ENCODE results near the gene SLC35F1.

The SLC35F1 gene

DNA sequence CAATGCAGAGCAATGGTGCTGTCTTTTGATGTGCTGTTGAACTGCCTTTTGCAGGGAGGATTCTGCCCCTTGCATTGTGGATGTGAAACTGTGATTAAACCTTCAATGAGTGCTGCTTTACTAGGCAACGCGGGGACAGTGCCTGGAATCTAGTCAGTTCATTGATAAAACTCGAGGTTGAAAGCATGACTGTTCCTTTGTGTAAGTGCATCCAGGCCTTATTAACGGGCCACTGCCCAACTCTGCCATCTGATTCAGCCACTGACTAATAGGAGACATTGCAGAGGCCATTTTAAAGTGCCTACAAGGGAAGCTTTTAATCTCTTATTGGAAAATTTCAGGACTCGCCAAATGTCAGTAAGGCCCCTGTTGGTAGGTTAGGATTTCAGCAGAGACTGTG is 49.3 kb downstream of the SLC35F1 start:
- ChIA-PET CTCF (no interaction called here), POLR2A (no interaction called here)
- Histone ChIP-seq H3K4me3 (ENCODE audit: low read depth, low read length) (no peak overlapping the region), H3K4me1 (ENCODE audit: control insufficient read depth, insufficient read depth, low read length) (no peaks in the 10 kb centered on the region), H3K36me3 (ENCODE audit: control insufficient read depth in 2 of 2, insufficient read depth in 1 of 2, low read length in 2 of 2) (no peaks in the 10 kb centered on the region), H3K9me3 (ENCODE audit: control insufficient read depth, insufficient read depth, low read depth, low read length) (no peaks in the 10 kb centered on the region), H3K27ac (ENCODE audit: extremely low read depth, low read depth, low read length) (no peak overlapping the region)
- TF ChIP-seq, protein P1, sequence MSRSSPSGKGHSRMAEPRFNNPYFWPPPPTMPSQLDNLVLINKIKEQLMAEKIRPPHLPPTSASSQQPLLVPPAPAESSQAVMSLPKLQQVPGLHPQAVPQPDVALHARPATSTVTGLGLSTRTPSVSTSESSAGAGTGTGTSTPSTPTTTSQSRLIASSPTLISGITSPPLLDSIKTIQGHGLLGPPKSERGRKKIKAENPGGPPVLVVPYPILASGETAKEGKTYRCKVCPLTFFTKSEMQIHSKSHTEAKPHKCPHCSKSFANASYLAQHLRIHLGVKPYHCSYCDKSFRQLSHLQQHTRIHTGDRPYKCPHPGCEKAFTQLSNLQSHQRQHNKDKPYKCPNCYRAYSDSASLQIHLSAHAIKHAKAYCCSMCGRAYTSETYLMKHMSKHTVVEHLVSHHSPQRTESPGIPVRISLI (tag by site-specific recombination; IDR thresholded peaks at IDR 0.05), result no peak
- TF ChIP-seq BCL11A (tag by site-specific recombination; IDR thresholded peaks at IDR 0.05; ENCODE audit: low read depth) (no peak), ZNF23 (tag by site-specific recombination; IDR thresholded peaks at IDR 0.05; ENCODE audit: borderline replicate concordance) (no peak), SP3 (tag by site-specific recombination; IDR thresholded peaks at IDR 0.05) (no peak), ZNF561 (tag by site-specific recombination; IDR thresholded peaks at IDR 0.05; ENCODE audit: borderline replicate concordance) (no peak), GLIS2 (tag by site-specific recombination; IDR thresholded peaks at IDR 0.05) (no peak), TRIM28 (IDR thresholded peaks at IDR 0.05; ENCODE audit: borderline replicate concordance, low read length) (no peak), KLF9 (tag by site-specific recombination; IDR thresholded peaks at IDR 0.05; ENCODE audit: low read depth) (no peak)
- TF ChIP-seq, protein P2, sequence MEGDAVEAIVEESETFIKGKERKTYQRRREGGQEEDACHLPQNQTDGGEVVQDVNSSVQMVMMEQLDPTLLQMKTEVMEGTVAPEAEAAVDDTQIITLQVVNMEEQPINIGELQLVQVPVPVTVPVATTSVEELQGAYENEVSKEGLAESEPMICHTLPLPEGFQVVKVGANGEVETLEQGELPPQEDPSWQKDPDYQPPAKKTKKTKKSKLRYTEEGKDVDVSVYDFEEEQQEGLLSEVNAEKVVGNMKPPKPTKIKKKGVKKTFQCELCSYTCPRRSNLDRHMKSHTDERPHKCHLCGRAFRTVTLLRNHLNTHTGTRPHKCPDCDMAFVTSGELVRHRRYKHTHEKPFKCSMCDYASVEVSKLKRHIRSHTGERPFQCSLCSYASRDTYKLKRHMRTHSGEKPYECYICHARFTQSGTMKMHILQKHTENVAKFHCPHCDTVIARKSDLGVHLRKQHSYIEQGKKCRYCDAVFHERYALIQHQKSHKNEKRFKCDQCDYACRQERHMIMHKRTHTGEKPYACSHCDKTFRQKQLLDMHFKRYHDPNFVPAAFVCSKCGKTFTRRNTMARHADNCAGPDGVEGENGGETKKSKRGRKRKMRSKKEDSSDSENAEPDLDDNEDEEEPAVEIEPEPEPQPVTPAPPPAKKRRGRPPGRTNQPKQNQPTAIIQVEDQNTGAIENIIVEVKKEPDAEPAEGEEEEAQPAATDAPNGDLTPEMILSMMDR (tag by site-specific recombination; IDR thresholded peaks at IDR 0.05), result no peak

GRCh38 chr6:117958536-117958935 is 51.5 kb downstream of the SLC35F1 start:
- H3K4me1 ChIP-seq (ENCODE audit: control insufficient read depth, insufficient read depth, low read length), result no peaks in the 10 kb centered on the region

More at GRCh38 chr6:117958536-117958935, 51.5 kb downstream of the SLC35F1 start:
- Histone ChIP-seq H3K9me3 (ENCODE audit: control insufficient read depth, insufficient read depth, low read depth, low read length) (no peaks in the 10 kb centered on the region), H3K36me3 (ENCODE audit: control insufficient read depth in 2 of 2, insufficient read depth in 1 of 2, low read length in 2 of 2) (no peaks in the 10 kb centered on the region), H3K4me3 (ENCODE audit: low read depth, low read length) (no peak overlapping the region), H3K27ac (ENCODE audit: extremely low read depth, low read depth, low read length) (no peak overlapping the region)
- ChIA-PET POLR2A (no interaction called here), CTCF (interaction anchor here (0.6 to 1.7 kb wide), 6 partner anchors 15 to 269 kb away, joined by 3 to 12 read pairs (median 6); partner anchors contain the start of gene SLC35F1)
- no peak for TF ChIP-seq KLF17 (tag by site-specific recombination; IDR thresholded peaks at IDR 0.05)
- TF ChIP-seq ZNF10 (tag by site-specific recombination; IDR thresholded peaks at IDR 0.05), result no peak
- TF ChIP-seq ZNF610 (tag by site-specific recombination; IDR thresholded peaks at IDR 0.05; ENCODE audit: borderline replicate concordance), result no peak
- no peak for TF ChIP-seq ZBTB8A (tag by site-specific recombination; IDR thresholded peaks at IDR 0.05)
- TF ChIP-seq YY1 (tag by site-specific recombination; IDR thresholded peaks at IDR 0.05), result no peak
- TF ChIP-seq ZNF155 (tag by site-specific recombination; IDR thresholded peaks at IDR 0.05), result no peak
- no peak for TF ChIP-seq ZBTB11 (tag by site-specific recombination; conservative IDR thresholded peaks at IDR 0.05; ENCODE audit: low read depth)
- no peak for TF ChIP-seq ZNF837 (tag by site-specific recombination; IDR thresholded peaks at IDR 0.05)
